GM21576 (cell line): Measurements from ENCODE around the gene ESR1.
"Not testable (repeated sequence)": the region's sequence is repeated elsewhere in the genome, so short reads cannot be mapped to it uniquely, and the experiment has no call there.

Experiments used
- ATAC-seq: cut with Tn5 transposase; IDR thresholded peaks from one replicate; pipeline ENCODE4 v1.9.1; 2021; ENCODE audit warnings: mild to moderate bottlenecking, moderate library complexity; ENCODE audit not compliant: unreplicated experiment

Gene ESR1

DNA sequence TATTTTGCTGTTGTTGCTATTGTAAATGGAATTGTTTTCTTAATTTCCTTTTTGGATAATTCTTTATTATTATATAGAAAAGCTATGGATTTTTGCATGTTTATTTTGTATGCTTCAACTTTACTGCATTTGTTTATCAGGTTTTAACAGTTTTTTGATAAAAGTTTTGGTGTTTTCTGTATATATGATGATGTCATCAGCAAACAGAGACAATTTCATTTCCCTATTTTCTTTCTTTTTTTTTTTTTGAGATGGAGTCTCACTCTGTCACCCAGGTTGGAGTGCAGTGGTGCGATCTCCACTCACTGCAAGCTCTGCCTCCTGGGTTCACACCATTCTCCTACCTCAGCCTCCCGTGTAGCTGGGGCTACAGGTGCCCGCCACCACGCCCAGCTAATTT is 156.9 kb downstream of the ESR1 start:
- not testable (repeated sequence) for ATAC-seq

DNA sequence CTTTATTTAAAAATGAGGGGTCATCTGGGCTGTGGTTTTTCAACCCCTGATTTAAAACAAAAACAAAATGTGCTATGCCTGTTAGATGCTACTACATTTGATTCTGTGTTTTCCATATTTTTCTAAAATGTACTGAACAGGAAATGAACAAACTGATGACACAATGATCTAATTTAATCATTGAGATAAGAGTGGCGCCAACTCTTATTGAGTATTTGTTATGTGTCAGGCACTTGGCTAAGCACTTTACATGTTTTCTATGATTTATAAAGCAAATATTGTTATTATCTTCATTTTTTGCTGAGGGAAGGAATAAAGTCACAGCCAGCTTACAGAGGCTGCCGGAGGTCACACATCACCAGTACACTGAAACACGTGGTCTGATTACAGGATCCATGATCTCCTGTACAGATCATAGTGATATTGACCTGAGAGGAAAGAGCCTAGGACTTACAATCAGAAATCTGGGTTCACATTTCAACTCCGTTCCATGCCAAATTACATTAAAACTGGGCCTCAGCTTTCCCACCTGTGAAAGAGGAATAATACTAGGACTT is 166.7 kb downstream of the ESR1 start:
- ATAC-seq = no peak

DNA sequence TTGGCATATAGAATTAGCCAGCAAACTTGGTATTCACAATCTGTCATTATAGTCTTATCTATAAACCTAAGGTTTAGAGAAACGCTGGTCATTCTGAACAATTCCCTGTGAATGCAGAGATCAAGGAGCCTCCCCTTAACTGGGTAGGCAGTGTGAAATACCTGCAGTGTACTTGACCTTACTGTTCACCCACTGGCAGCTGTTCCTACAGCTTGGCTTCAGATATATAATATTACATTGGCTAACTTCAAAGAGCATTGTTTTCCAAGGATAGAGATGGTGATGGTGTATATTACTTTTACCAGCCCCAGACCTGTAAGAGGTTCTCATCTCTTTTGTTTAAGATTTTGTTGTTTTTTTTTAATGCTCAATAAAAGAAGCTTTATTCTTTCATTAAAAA is 168.3 kb downstream of the ESR1 start:
- ATAC-seq = no peak

DNA sequence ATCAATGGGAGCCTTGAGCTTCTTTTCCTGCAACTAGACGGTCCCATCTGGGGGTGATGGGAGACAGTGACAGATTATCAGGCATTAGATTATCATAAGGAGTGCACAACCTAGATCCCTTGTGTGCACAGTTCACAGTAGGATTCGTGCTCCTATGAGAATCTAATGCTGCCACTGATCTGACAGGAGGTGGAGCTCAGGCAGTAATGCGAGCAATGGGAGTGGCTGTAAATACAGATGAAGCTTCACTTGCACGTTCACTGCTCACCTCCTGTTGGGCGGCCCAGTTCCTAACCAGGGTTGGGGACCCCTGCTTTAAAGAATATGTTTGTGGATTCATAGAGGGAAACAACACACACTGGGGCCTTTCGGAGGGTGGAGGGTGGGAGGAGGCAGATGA is 180.7 kb downstream of the ESR1 start:
- ATAC-seq = not testable (repeated sequence)

DNA sequence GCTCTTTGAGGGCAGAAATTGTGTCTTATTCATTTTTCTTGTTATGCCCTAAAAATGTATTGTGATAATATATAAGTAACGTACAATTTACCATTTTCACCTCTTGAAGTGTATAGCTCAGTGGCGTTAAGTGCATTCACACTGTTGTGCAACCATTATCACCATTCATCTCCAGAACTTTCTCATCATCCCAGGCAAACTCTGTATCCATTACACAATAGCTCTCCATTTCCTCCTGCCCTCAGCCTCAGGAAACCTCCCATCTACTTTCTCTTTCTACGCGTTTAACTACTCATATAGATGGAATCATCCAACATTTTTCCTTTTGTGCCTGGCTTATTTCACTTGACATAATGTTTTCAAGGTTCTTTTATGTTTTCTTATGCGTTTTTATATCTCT is 184.6 kb downstream of the ESR1 start:
- no peak for ATAC-seq

DNA sequence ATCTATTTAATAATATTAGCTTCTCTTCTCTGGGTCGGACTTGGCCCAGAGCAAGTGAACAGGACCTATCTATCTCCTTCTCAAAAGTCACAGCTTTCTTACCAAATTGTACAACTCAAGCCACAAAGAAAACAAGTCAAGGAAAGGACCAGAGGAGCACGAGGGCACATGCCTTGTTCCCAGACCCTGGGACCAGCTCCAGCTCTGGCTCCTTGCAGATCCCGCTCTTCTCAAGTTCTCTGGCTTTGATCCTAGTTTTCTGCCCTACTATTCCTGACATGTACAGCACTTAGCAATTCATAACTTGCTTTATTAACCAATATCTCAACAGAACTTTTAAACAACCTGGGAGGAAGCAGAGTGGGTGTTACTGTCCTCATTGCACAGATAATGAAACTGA is 185.9 kb downstream of the ESR1 start:
- ATAC-seq = no peak

DNA sequence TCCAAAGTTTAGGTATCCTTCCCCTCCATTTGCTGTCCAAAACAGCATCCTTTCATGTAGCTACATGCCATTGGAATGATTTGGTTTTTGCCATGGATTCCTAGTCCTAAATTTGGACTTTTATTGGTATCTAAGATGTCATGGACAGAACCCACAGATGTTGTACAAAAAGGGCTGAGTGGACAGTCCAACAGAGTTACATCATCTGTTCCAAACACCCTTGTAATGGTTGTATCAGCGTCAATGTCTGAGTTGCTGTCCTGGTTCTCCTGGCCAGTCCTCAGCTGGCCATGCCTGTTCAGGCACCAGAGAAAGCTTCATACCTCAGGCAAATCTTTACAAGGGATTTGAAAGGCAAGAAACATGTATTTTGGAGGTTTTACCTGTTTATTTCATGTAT is 191.3 kb downstream of the ESR1 start:
- no peak for ATAC-seq

DNA sequence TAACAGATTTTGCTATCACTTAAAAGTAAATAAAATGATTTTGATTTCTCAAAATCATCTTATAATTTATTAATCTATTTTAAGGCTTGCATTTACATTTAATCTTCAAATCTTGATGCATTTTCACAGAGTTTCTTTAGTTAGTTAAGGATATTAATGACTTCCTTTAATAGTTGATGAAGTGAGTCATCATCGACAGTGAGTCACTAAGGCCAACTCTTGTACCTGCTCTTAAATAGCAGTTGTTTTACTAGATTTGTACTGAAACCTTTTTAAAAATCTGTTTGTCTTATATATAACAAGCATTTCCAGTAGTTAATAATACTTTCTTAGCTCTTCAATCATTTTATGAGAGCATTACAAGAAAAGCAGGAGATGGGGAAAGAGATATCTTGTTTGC is 191.7 kb downstream of the ESR1 start:
- ATAC-seq = no peak

DNA sequence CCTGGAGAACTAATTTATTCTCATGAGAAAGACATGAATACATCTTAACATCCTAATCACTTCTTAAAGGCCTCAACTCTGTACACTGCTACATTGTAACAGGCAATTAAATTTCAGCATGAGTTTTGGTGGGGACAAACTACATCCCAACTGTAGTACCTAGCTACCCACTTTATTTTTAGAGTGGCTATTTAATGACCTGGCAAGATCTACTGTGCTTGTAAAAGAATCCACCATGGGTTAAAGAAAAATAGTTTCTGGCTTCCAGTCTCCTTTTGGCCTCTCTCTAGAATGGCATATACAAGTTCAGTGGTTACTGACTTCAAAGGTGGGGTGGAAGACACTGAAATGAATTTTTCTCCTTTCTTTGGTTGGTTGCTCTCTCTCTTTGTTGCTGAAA is 193.9 kb downstream of the ESR1 start:
- no peak for ATAC-seq

DNA sequence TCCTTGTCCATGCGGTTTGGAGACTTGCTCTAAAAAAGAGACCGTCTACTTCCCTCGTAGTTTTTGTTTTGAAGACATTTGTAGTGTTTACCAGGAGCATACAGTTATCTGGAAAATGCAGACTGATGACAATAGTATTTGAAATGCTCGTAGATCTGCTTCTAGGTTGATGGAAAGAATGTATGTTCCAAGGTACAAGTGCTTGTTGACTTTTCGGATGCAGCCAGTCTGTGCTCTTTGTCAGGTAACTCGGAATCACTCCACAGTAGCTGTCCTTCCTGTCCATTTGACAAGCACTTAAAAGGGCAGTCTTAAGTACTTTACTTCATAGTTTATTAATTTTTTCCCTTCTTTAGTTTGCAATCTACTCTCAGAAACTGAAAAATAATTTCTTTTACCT is 194.8 kb downstream of the ESR1 start:
- no peak for ATAC-seq

DNA sequence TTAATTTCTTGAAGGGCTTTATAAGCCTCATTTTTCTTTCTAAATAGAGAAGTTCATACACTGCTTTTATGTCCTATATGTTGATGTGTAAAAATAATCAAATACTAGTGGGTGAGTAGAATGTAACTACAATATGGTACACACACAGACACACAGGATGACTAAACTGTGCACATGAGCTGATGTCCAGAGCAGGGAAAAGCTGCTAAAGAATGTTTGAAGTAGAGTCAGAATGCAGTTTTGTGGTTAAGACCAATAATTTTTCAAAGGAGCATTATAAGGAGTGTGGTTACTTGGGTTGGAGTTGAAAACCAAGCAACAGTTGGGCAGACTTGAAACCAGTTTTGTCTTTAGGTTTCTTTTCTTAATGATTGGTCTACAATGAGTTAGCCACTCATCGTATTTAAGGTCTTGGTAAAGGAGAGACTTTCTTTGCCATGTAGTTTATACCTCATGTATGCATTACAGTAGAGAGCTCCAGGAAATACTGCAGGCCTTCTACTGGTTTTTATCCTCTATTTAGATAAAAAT is 196.6 kb downstream of the ESR1 start:
- no peak for ATAC-seq

DNA sequence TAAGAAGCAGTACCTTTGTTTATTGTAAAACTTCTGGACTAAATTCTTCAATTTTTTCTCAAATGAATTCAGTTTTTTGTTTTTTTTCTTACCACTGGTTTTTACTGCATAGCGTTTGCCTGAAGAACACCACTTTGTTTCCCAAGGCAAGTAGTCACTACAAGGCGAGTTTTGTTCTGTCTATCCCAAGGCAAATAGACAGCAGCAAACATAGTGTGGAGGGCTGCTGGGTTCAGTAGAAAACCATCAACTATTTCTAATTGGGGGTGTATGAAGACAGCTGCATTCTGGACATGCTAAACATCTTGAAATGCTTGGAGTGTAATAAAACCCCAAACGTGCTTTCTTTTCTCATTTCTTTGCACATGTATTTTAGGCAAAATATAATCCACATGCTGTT is 197.4 kb downstream of the ESR1 start:
- no peak for ATAC-seq

DNA sequence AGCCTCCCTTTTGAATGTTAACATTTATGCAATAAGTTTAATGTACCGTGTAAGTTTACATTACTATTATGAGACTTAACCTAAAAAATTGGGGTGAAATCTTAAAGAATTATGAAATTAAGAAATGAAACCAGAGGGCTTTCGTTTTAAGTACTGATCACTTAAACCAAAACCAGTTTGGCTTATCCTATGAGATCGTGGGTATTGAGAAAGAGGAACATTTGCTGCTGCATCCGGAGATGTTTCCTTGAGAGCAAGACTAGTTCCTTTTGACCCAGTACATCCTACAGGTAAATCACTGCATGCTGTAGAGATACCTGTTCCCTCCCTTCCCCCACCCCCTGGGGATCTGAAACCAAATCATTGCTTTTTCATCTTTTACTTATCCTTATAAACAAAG is 201.3 kb downstream of the ESR1 start:
- no peak for ATAC-seq

DNA sequence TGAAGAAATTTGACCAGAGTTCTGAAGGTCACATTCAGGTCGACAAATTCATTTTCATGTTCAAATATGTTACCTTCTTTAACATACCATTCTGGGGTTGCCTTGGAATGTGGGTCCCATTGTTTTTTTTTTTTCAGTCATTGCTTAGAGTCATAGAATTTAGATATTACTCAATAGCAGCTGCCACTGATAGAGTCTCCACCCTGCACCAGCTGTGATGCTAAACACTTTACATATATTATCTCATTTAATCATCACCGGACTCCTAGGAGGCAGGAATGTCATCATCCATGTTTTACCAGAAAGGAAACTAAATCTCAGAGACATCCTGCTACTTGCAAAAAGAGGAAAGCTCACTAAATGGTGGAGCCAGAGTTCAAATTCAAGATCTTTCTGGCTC is 204.7 kb downstream of the ESR1 start:
- no peak for ATAC-seq

DNA sequence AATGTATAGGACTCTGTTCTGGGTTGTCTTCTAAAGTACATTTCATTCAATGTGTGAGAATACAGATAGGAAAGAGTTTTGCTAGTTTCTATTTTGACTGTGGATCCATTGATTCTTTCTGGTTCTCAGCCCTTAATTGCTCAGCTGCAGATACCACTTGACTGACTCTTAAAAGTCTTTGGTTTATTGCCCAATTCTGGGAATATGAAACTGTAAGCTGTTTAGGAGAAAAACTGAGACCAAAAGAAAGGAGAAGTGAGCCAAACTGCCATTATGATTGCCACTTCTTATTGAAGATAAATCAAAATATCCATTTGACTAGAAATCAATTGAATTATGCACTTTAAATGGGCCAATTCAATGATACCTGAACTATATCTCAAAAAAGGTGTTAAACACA is 211.4 kb downstream of the ESR1 start:
- ATAC-seq = no peak

DNA sequence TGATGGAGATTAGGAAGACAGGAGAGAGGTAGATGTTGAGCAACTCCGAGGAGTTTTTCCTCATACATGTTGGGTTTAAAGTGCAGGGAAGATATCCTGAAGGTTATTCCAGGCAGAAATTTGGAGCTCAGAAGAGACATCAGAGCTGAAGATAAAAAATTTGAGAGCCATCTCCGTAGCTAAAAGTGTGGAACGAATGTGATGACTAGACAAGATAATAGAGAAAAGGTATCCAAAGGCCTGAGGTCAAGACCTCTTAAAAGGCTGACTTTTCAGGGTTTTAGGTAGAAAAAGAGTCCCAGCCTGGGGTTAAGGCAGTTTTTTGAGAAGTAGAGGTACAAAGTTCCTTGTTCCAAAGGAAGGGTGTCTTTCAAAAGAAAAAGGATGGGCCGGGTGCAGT is 214.8 kb downstream of the ESR1 start:
- no peak for ATAC-seq

DNA sequence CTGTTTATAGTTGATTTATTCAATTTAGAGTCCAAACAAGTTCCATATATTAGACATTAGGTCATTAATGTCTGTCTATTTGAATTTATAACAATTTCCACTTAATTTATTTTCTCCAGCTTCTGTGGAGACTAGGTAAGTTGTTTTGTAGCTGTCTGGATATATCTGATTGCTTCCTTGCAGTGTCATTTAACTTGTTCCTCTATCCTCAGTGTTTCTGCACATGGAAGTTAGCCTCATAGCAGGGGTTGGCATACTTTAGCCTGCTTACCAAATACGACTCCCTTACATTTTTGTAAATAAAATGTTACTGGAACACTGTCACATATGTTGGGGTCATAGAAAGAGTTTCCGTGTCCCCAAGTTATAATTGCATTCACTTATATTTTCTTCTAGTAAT is 216.1 kb downstream of the ESR1 start:
- ATAC-seq = no peak

DNA sequence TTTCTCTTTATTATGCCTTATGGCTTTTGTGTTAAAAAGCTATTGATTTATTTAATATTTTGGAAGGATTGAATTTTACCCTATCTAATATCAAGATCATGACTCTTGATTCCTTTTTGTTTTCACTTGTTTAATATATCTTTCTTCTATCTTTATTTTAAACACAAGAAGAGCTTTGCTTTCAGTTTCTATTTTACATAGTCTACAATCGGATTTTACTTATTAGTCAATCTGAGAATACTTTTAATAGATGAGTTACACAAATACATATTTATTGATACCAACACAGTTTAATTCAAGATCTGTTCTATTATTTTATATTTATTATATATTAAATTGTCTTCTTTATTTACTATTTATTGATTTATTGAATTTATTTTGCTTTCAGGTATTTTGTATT is 218.8 kb downstream of the ESR1 start:
- ATAC-seq = no peak

DNA sequence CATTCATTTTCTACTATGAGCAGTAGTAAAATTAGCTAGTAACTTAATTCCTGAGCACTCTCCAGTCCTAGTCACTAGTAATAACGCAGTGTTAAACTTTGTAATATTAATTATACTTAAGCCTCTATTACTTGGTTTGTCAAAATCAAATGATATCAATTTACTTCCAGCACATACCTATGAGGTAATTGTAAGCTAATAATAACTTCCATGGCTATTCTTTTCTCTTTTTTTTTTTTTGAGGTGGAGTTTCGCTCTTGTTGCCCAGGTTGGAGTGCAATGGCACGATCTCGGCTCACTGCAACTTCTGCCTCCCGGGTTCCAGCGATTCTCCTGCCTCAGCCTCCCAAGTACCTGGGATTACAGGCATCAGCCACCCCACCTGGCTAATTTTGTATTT is 219.3 kb downstream of the ESR1 start:
- not testable (repeated sequence) for ATAC-seq

DNA sequence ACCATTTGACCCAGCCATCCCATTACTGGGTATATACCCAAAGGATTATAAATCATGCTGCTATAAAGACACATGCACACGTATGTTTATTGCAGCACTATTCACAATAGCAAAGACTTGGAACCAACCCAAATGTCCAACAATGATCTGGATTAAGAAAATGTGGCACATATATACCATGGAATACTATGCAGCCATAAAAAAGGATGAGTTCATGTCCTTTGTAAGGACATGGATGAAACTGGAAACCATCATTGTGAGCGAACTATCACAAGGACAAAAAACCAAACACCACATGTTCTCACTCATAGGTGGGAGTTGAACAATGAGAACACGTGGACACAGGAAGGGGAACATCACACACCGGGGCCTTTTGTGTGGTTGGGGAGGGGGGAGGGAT is 226.3 kb downstream of the ESR1 start:
- ATAC-seq = not testable (repeated sequence)

DNA sequence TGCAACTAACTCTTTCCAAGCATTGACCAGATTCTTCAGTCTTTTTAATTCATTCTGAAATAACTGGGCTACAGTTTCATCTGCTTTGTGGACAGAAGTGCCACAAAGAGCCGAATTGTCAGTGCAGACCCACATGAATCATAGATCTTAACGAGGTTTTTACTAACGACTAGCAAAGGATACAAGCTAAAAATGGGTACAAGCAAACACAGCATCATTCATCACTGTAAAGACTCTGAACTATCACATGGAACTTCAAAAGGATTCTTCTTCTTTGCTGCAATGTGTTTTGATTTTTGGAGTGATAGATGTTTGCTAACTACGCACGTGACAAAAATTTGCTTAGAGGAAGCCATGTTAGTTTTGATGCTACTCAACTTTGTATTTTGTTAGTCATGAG is 227.1 kb downstream of the ESR1 start:
- ATAC-seq = no peak

DNA sequence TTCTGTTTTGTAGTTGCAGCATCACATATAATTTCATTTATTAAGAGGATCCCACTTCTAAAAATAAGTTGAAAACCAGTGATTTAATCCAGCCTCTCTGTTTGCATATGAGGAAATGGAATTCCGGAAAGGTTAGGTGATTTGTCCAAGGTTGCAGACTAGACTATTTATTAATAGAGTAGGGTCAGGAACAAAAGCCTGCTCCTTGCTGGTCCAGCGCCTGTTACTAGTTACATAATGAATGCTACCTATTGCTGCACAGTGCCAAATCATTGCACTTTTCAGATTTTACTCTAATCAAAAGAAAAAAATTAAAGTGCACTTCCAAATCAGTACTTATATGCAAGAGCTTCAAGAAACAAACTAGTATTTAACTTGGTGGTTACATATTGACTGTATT is 238.6 kb downstream of the ESR1 start:
- no peak for ATAC-seq

DNA sequence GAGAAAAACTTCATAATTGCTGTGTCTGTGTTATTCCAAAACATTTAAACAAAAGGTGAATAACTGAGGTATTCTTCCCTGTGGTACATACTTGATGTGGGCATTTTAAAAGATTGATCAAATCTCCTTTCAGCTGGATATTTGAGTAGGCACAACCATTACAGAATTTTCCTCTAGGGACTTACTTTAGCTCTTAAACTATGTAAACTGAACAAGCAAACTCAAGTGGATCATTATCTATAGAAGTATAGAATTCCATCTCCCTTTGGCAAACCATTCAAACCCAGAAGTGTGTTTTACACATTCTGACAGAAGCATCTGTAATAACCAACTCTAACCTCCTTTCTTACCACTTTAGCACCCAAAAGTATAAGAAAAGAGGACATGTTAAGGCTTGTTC is 241.4 kb downstream of the ESR1 start:
- ATAC-seq = no peak

DNA sequence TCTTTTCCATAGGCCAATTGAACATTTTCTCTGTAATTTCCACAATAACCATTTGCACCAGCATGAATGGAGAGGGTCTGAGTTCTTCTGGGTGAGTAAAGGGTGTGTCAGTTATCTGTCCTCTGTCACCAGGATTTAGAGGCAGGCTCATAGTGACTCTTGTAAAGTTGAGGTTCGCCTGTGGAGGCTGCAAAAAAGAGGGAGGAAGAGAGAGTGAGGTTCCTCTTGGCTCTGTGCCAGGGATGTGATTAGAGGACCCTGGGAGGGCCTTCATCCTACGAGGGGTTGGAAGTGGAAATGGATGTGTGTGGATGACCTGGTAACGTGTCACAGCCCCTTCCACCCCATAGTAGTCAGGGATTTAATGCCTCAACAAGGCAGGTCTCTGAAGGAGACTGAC is 242.0 kb downstream of the ESR1 start:
- no peak for ATAC-seq
